ENCODE results near the gene LAMA1.

Gene LAMA1

DNA sequence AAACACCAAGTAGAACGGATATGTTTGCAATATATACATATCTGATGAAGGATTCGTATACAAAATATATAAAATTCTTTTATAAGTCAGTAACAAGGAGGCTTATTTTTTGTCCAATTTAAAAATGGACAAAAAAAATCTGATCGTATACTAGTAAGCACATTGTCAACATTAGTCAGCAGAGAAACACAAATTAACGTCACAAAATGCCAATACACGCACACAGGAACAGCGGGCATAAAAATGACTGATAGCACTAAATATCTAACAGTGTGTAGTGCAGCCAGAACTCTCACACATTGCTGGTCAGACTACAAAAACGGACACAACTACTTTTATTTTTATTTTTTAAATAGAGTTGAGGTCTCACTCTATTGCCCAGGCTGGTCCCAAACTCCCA is 69.5 kb downstream of the LAMA1 start:
- DNase-seq = no peak

DNA sequence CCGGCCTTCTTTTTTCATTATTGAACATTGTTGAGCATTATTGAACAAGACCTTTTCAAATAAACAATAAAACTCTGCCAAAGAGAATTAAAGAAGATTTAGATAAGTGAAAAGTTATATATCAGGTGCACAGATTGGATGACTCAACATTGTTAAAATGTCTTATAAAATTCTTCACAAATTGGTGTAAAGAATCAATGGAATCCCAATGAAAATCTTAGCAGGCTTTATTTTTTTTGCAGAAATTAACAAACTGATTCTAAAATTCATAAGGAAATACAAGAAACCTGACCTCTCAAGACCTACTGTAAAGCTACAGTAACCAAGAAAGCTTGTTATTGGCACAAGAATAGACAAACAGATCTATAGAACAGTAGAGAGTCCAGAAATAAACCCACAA is 70.3 kb downstream of the LAMA1 start:
- no peak for DNase-seq

DNA sequence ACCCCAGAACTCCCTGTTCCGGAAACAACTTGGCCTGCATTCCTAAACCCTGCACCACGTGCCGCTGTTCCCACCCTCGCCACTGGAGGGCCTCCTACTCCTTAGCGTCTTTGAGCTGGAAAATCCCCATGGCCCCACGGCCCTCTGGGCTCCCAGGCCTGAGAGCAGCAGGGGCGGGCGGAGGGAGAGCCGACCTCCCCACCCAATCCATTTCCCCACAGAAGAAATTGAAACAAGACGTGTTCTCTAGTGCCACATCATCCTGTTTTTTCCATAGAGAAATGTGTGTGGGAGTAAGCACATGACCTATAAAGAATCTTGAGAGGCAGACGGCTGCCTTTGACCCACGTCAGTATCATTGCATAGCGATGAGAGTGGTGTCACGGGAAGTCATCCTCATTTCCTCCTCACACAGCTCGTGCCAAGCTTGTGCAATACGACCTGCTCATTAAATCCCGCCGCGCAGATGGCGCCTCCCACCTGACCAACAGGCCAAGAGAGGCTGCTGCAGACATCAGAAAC is 79.2 kb downstream of the LAMA1 start:
- DNase-seq = no peak

DNA sequence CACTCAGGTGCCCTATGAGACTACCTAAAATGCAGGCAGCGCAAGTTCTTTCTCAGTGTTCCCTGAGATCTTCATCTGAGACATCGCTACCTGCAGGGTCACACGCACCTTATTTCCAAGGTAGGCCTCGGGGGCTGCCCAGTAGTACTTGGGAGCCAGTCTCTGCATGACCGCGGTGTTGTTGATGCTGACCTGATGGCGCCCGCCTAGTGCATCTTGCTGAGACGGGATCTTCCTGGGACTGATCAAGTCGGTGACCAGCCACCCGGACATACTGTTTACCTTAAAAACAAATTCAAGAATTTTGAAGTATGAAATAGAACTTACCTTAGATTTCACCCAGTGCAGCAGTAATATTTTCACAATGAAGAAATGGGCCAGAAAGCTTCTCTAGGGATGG is 80.1 kb downstream of the LAMA1 start:
- no peak for DNase-seq

DNA sequence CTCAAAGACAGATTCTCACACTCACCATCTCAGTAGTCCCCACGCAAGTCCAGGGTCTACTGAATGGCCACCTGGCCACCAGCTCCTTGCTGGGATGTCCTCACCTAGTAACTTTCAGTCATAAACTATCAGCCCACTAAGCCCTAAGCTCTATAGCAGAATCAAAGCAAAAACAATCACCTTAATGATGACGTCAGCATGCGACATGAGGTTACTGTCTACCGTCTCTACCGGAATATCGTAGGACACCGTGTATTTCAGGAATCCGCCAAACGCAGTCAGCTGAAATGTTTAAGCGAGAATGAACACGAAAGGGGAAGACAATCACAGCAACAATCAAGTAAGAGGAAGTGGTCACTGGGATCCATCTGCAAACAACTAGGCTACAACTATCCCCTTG is 81.8 kb downstream of the LAMA1 start:
- DNase-seq = no peak

DNA sequence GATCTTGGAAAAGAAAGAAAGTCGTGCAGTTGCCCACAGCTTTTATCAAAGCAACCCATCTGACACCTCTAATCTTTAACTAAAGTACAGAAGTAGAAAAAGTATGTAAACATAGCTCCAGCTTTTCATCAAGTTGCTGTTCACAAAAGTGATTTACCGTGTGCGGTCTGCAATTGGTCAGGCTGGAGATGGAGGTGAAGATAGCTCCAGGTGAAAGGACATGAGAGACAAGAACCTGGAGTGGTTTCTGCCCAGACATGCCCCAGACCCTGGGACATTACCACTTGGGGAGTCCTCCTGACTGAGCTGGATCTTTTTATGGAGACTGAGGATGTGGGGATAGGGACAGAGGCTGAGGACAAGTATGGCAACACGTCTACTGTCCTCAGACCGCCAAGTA is 82.7 kb downstream of the LAMA1 start:
- DNase-seq = no peak

DNA sequence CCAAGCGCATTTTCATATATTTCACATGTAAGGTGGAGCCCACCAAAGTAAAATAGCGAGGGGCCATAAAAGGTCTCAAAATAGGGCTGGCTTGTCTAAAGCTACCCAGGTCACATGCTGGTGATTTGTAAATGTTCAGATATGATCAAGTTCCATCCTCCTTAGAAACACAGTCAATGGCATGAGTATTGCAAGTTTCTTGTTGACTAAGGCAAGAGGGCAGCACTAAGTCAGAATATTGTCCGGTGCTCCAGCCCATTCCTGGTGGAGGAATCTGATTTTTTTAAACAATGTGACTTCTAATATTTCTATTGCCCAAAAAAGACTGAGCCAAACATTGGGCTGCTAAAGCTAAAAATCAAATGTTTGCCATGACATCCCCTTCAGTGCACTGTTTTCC is 85.1 kb downstream of the LAMA1 start:
- no peak for DNase-seq

DNA sequence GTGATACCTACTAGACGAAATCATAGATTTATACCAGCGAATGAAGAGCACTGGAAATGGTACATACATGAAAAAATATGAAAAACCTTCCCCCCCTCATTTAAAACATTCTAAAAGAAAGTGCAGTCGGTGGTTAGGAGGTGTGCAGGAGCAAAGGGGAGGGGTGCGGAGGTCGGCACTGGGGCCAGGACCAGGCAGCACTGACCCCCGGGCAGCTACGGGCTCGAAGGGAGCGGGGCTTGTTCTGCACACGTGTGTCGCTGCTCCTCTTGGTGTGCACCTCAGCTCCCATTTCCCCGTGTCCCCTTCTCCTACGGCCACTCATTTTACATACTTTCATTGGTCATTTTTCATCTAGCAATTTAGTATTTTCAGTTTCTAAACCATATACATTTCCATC is 89.0 kb downstream of the LAMA1 start:
- DNase-seq = no peak

DNA sequence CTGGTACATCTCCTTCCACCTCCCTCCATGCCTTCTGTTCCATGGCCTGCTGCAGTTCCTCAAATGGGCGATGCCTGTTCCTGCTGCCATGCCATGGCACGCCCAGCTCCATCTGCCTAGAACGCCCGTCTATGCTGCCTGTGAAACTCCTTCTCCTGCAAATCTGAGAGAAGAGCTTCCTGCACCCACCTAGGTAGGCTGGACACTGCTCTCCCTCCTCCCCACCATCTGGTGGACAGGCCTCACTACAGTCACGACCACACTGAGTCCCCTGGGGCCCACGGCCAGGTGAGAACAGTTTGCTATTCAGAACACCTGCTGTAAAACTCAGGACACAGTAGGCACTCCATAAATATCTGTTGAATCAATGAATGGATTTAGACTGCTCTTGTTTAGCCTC is 92.4 kb downstream of the LAMA1 start:
- DNase-seq = no peak

DNA sequence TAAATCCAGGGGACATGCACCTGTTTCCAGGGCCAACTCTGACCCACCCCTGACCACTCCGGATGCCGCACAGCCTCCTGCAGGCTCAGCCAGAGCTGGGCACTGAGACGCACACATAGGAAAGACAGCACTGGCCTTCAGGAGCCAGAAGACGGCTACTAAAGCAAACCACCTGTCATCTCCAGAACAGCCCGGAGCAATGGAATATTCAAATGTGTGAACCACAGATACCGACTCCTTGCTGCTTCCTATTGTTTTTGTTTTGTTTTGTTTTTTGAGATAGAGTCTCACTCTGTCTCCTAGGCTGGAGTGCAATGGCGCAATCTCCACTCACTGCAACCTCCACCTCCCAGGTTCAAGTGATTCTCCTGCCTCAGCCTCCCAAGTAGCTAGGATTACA is 94.0 kb downstream of the LAMA1 start:
- DNase-seq = no peak

DNA sequence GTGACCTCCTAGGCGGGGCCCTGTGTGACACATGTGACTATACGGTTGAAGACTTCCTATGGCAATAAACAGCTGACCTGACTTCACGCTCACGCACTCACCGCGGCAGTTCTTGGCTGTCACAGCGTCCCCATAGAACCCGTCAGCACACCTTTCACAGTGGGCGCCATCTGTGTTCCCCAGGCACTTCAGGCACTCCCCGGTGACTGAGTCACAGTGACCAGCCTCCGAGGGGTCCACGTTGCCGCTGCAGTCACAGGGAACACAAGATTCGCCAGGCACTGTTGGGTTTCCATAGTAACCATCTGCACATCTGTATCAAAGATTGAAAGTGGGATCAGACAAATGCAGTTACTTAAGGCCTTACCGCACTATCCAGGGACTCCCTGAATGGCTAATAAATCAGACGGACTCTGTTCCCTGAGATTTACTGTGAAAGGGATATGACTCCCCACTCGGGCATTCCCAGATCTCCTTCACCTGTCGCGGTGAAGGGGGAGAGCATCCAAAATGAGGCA is 94.5 kb downstream of the LAMA1 start:
- no peak for DNase-seq

DNA sequence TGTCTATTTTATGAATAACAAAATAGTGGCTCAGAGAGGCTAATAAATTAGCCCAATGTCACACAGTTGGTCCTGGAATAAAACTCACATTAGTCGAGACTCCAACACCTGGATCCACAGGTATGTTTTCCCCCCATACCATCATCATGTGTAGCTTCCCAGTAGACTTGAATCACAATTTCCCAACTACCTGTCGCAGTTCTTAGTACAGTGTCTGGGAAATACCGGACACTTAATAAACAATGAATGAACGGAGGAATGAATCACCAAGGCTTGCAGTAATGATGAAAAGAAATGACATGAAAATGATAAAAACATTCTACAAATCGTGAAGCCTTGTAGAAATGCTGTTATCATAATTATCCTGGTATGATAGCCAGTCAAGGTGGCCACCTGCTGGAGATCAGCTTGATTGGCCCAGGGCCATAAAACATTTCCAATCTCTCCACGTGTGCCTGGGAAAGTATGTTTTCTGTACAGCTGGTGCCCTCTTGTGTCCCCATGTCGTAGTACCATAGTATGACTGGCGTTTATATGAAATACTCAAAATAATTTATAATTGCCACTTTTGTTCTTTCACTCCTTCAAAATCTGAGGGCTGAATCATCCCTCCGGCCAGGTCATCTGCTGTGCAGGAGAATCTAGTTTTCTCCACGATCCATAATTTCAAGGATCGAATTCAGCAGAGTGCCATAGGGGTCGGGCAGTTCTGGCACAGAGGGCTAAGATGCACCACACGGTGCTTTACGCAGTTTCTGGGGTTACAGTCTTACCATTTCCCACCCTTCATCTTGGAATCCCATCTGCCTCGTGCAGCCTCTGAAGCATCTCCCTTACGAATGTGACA is 95.4 kb downstream of the LAMA1 start:
- no peak for DNase-seq

DNA sequence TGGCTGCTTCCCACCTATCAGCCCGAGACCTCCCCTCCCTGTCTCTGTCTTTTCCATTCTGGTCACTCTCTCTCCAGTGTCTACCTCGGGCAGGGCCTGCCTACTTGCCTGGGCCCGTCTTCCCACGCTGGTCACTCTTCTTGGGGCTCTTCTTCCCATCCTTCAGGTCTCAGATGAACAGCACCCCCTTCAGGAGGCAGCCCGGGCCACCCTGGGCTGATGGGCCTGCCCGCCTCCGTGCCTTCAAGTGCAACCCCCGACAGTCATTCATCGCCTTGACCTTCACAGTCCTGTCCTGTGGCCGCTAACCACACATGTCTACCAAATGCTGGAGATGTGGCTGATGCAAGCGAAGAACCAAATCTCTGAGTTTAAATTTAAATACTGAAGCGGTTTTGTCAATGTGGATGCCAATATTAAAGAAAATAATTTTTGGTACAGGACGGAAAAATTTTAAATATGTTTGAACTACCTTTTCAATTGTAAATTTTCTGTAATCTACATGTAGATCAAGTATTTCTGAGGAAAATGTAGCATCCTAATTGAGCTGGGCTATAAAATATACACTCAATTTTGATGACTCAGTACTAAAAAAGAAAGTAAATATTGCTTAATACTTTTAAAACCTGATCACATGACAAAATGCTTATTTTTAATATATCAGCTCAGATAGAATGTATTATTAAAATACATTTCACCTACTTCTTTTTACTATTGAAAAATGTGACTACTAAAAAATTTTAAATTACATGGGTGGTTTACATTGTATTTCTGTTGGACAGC is 96.4 kb downstream of the LAMA1 start:
- DNase-seq = no peak

DNA sequence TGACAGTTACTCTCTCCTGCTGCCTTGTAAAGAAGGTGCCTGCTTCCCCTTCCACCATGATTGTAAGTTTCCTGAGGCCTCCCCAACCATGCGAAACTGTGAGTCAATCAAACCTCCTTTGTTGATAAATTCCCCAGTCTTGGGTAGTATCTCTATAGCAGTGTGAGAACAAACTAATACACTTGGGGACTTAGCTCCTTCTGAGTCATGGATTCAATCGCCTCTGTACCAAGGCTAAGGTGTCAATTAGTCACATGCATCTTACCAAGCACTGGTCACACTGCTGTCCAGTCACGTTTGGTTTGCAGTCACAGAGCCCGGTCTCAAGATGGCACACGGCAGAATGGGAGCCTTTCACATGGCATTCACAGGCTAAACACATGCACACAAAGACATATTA is 100.6 kb downstream of the LAMA1 start:
- no peak for DNase-seq

DNA sequence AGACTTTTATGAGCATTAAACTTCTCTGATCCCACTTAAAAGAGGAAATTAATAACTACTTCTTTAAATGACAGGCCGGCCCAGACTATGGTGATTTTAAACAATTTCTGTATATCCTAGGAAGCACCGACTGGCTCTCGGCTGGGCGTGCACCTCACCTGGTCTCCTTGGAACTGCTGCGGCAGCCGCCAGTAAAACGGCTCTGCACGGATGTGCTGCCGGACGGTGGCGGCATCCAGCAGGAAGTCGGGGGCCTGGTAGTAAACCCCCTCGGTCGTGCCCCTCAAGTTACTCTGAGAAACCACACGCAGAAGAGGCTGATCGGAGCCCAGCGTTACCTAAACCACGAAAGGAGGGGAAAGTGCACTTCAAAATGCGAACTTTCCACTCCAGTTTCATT is 106.5 kb downstream of the LAMA1 start:
- no peak for DNase-seq

DNA sequence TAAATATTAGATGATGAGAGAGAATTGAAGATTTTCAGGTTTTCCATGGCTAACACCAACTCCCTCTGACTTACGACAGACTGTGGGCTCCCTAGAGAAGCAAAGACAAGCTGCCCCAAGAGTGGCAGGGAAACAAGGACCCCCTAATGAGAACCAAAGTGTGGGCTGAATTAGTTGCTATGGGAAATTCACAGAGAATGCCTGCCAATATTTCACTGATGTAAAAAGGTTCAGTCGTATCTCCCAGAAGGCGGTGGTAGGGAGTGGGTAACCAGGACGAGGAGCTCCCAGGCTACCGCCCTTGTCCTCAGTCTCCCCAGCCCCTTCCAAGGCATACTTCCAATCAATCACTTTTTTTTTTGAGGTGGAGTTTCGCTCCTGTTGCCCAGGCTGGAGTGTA is 113.6 kb downstream of the LAMA1 start:
- no peak for DNase-seq

DNA sequence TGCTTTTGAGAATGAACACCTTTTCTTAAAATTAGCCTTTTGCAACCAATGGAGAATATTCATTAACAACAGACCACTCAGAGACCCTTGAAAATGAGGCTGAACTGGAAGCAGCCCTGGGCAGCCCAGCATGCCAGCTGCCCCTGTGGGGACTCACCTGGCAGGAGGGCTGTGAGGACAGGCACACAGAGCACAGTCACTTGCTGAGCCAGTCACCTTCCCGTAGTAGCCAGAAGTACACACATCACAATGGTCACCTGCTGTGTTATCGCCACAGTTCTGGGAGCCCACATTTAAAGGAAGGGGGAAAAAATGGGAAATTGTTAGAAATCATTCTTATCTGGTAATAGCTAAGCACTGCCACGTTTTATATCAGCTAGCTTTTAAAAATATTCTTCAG is 115.5 kb downstream of the LAMA1 start:
- no peak for DNase-seq

DNA sequence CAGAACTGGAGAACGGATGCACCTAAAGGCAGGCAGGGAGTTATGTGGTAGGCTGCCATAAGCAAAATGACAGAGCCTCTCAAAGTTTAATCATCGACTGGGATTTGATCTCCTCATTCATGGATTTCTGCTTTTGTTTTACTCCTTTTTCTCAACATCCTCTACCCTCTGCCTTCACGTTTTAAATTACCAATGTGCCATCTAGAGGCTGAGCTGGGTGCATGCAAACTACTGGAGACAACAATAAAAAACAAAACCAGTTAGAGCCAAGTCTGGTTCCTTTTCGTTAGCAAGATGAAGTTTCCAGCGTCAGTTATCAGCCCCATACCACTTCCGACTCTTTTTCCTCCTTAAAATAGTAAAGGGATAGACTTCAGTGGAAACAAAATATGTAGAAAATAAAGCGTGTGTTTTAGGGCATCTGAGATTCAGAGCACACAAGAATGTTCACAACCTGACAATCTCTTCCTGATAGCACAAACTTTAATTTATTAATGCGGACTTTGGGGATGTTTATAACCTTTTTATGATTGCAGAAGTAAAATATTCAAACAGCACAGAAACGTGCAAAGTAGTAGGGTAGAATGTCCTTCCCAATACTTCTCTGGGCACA is 117.0 kb downstream of the LAMA1 start:
- DNase-seq = no peak

DNA sequence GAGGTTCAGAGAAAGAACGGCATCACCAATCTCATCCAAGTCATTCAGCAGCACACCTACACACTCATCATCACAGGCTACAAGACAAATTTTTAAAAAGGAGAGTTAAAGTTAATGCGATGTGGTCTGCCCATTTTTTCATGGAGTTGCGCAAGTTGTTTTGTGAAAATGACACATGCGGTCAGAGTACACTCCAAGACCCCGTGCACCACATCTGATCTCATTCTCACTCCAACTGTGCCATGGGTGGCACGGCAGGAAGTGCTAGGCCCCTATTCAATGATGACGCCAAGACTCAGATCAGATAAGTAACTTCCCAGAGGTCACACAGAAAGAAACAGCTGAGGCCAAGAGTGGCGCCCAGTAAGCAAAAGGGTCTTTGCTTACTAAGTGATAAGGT is 119.8 kb downstream of the LAMA1 start:
- no peak for DNase-seq

DNA sequence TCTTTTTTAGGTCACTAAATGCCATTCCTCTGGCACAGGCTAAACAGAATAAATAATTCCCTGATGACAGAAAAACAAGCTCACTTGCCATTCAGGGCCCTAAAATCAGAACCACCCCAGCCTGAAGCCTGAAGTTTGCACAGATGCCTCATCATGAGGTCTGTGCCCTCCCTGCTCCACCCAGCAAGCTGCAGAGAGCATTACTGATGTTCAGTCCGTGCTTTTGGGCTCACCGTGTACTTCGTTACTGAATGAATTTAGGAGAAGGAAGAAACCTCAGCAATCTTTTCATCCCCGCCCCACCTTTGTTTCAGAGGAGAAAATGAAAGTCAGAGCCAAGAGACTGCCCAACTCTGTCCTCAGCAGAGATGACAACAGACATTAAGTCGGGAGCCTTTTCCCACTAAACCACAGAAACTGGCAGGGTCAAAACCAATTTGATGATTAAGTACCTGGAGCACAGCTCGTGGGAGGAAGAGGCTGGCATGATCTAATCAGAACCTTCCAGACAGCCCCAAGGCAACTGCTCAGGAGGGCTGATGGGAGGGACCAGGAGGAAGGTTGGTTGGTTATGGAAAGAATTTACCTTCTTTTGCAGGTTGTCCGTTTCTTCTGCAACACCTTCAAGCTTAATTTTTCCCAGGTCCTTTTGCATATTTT is 122.7 kb downstream of the LAMA1 start:
- no peak for DNase-seq

DNA sequence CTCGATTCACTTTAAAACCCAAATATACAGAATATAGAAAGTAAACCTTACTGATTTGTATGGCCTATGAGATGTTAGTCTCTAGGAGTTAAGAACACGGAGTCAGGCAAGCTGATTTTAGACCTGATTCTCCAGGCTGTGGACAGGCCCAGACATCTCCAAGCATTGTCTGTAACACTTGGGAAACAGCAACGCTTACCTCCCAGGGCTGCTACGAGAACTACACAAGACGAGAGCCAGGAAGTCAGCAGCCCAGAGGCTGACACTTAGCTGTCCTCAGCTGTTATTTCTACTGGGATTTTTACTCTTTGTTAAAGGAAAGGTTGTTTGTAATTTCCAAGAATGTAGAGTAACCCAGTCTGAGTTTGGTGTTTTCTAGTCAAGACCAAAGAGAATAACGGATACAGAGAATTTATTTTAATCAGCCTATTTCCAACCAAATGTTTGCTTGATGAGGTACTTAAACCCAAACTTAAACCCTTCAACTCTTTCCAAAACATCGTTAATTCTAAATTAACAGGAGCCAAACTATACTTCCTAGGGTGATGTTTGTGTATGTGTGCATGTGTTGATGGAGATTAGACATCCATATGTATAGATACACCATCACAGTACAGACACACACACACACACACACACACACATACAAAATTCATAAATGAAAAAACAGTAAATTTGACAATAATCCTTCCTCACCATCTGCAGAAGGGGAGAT is 123.4 kb downstream of the LAMA1 start:
- no peak for DNase-seq

DNA sequence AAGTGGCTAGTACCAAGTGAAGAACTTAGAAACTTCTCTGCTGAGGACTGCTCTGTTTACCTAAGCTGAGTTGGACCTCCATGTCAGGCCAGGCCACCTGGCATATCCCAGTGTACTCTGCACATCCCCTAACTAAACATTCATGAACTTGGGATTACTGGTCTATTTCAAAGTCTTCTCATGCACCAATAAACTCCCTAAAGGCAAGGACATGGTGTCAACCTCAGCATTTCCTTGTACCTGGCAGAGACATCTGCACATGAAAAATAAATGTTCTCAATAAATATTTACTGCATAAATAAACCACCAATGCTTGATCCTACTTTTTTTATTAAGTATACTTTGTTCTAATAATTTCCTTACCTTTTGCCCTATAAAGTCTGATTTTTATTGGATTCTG is 124.8 kb downstream of the LAMA1 start:
- DNase-seq = no peak
